Fibroblast of peridontal ligament (primary cell): ENCODE data around the gene OR5AK2.
"Not testable (repeated sequence)": the region's sequence is repeated elsewhere in the genome, so short reads cannot be mapped to it uniquely, and the experiment has no call there.

Experiments
- DNase-seq: peaks from one replicate; pipeline ENCODE4 v3.0.0-alpha.2; 2010; ENCODE audit errors: extremely low read depth

The OR5AK2 gene

GRCh38 chr11:56988614-56989013 is at the start of gene OR5AK2:
Gene OR5AK2 (plus strand): TSS chr11:56988914. CDS start chr11:56988914, 0 bp downstream.
- no peak for DNase-seq

- not testable (repeated sequence) for DNase-seq
These were observed 43.2 kb upstream of the OR5AK2 start for GRCh38 chr11:56945526-56945925.

- DNase-seq, result no peak
These were observed 39.7 kb upstream of the OR5AK2 start for GRCh38 chr11:56948991-56949515.

- DNase-seq, result no peak
These were observed 38.2 kb upstream of the OR5AK2 start for GRCh38 chr11:56950510-56950909.

- not testable (repeated sequence) for DNase-seq
These were observed 34.8 kb upstream of the OR5AK2 start for GRCh38 chr11:56953907-56954306.

GRCh38 chr11:56961609-56962008 is 27.1 kb upstream of the OR5AK2 start:
- DNase-seq, result no peak

- no peak for DNase-seq
These were observed 21.0 kb upstream of the OR5AK2 start for GRCh38 chr11:56967726-56968125.

GRCh38 chr11:56968524-56968923 is 20.2 kb upstream of the OR5AK2 start:
- DNase-seq, result no peak

GRCh38 chr11:56977314-56977713 is 11.4 kb upstream of the OR5AK2 start:
- no peak for DNase-seq

GRCh38 chr11:56990702-56991101 is 2.0 kb downstream of the OR5AK2 start:
- no peak for DNase-seq

GRCh38 chr11:56994532-56994931 is 5.8 kb downstream of the OR5AK2 start:
- DNase-seq, result no peak

- DNase-seq, result peak; percentile 8
These were observed 13.1 kb downstream of the OR5AK2 start for GRCh38 chr11:57001674-57002401.

- no peak for DNase-seq
These were observed 19.7 kb downstream of the OR5AK2 start for GRCh38 chr11:57008373-57008772.

GRCh38 chr11:57015679-57016078 is 27.0 kb downstream of the OR5AK2 start:
- DNase-seq, result no peak

GRCh38 chr11:57031556-57031955 is 42.8 kb downstream of the OR5AK2 start:
- no peak for DNase-seq
